ENCODE measurements around the gene DHRS11. TPM values are rescaled to one million over a fixed set of nuclear protein-coding genes. Genes with fewer than 3 reads are reported as not detected.

The DHRS11 gene
- total RNA-seq, 4 donors from 2014 or later, result 93.1 to 307 (median 214) TPM

GRCh38 chr17:36597866-36598777, 6.4 kb downstream of the DHRS11 start:
- H3K4me1 ChIP-seq, result peaks cover 10 to 78% (median 52%) of the 10 kb centered on the region in 4 donors
- no peaks in the 10 kb centered on the region for H3K36me3 ChIP-seq
- WGBS, 2 donors (ENCODE audit: low coverage in 1 of 2), result 87% methylated on average over 11 of the region's 11 CpGs; no CpG with 5 or more reads in 1 of the 2 donors
- H3K4me3 ChIP-seq, result no peak overlapping the region
- no peaks in the 10 kb centered on the region for H3K9me3 ChIP-seq
- no peak for TF ChIP-seq EP300 (IDR thresholded peaks at IDR 0.05; ENCODE audit: low read depth)
- no peak for TF ChIP-seq CTCF (IDR thresholded peaks at IDR 0.05)
- no peak for TF ChIP-seq POLR2A (IDR thresholded peaks at IDR 0.05)
- TF ChIP-seq POLR2AphosphoS5 (IDR thresholded peaks at IDR 0.05), result no peak
- H3K27ac ChIP-seq, result peak overlapping the region; percentile 71 to 85 (median 77)
- DNase-seq, result no peak
- in situ Hi-C loops (cut with MboI; ENCODE audit: low pct_ligation_motif_present in 1 of 4, low pct_unique_long_range_greater_than_20kb in 1 of 4, low sequenced_read_pairs in 3 of 4), result no loop called here
- intact Hi-C loops (cut with DNase I; ENCODE audit: low total_unique reads), result no loop called here
- no peaks in the 10 kb centered on the region for H3K27me3 ChIP-seq

- in situ Hi-C loops (cut with MboI; ENCODE audit: low pct_ligation_motif_present in 1 of 4, low pct_unique_long_range_greater_than_20kb in 1 of 4, low sequenced_read_pairs in 3 of 4), result no loop called here
- peak overlapping the region; percentile 71 to 85 (median 77) for H3K27ac ChIP-seq
- intact Hi-C loops (cut with DNase I; ENCODE audit: low total_unique reads), result no loop called here
- no peaks in the 10 kb centered on the region for H3K27me3 ChIP-seq
- peak; percentile 67 for DNase-seq
- no peak overlapping the region for H3K4me3 ChIP-seq
- peaks cover 10 to 77% (median 54%) of the 10 kb centered on the region in 4 donors for H3K4me1 ChIP-seq
- WGBS, 2 donors (ENCODE audit: low coverage in 1 of 2), result 77% methylated on average over 13 of the region's 13 CpGs; no CpG with 5 or more reads in 1 of the 2 donors
- H3K9me3 ChIP-seq, result no peaks in the 10 kb centered on the region
- no peaks in the 10 kb centered on the region for H3K36me3 ChIP-seq
- TF ChIP-seq POLR2AphosphoS5 (IDR thresholded peaks at IDR 0.05) (peak in 2 of 3 donors; percentile 57 to 69), CTCF (IDR thresholded peaks at IDR 0.05) (no peak), POLR2A (IDR thresholded peaks at IDR 0.05) (peak; percentile 64)
These were observed 7.3 kb downstream of the DHRS11 start for GRCh38 chr17:36598951-36599401.

GRCh38 chr17:36599546-36600250, 8.0 kb downstream of the DHRS11 start:
- DNase-seq, result no peak
- Histone ChIP-seq H3K9me3 (no peaks in the 10 kb centered on the region), H3K4me1 (peaks cover 10 to 74% (median 53%) of the 10 kb centered on the region in 4 donors), H3K27ac (peak overlapping the region; percentile 71 to 90 (median 81)), H3K27me3 (no peaks in the 10 kb centered on the region), H3K4me3 (no peak overlapping the region), H3K36me3 (no peaks in the 10 kb centered on the region)
- in situ Hi-C loops (cut with MboI; ENCODE audit: low pct_ligation_motif_present in 1 of 4, low pct_unique_long_range_greater_than_20kb in 1 of 4, low sequenced_read_pairs in 3 of 4) (loop anchor here in 2 of 4 donors (25.0 kb wide), 2 partner anchors 638 to 788 kb away; partner anchors contain the start of gene C17orf78 (in 2 of the 2)), intact Hi-C loops (cut with DNase I; ENCODE audit: low total_unique reads) (no loop called here)
- 87% methylated on average over 10 of the region's 11 CpGs; no CpG with 5 or more reads in 1 of the 2 donors for WGBS, 2 donors (ENCODE audit: low coverage in 1 of 2)
- TF ChIP-seq POLR2A (IDR thresholded peaks at IDR 0.05) (peak; percentile 5), POLR2AphosphoS5 (IDR thresholded peaks at IDR 0.05) (no peak)

- 67 to 76% methylated on average over 2 to 3 of the region's 3 CpGs for WGBS, 2 donors (ENCODE audit: low coverage in 1 of 2)
These were observed 8.8 kb downstream of the DHRS11 start for GRCh38 chr17:36600465-36600864.

More at GRCh38 chr17:36600465-36600864, 8.8 kb downstream of the DHRS11 start:
- in situ Hi-C loops (cut with MboI; ENCODE audit: low pct_ligation_motif_present in 1 of 4, low pct_unique_long_range_greater_than_20kb in 1 of 4, low sequenced_read_pairs in 3 of 4) (loop anchor here in 2 of 4 donors (25.0 kb wide), 2 partner anchors 637 to 787 kb away; partner anchors contain the start of gene C17orf78 (in 2 of the 2)), intact Hi-C loops (cut with DNase I; ENCODE audit: low total_unique reads) (no loop called here)
- Histone ChIP-seq H3K4me1 (peaks cover 10 to 73% (median 53%) of the 10 kb centered on the region in 4 donors), H3K4me3 (peak overlapping the region in 1 of 4 donors; percentile 89), H3K9me3 (no peaks in the 10 kb centered on the region), H3K27ac (peak overlapping the region; percentile 85 to 96 (median 90)), H3K36me3 (no peaks in the 10 kb centered on the region), H3K27me3 (no peaks in the 10 kb centered on the region)
- no peak for TF ChIP-seq POLR2A (IDR thresholded peaks at IDR 0.05)
- TF ChIP-seq CTCF (IDR thresholded peaks at IDR 0.05), result no peak
- TF ChIP-seq POLR2AphosphoS5 (IDR thresholded peaks at IDR 0.05), result no peak
- TF ChIP-seq EP300 (IDR thresholded peaks at IDR 0.05; ENCODE audit: low read depth), result no peak
- no peak for DNase-seq
